GM21529 (cell line): ENCODE data around the gene CFAP65.

Source experiments
- ATAC-seq: cut with Tn5 transposase; IDR thresholded peaks from one replicate; pipeline ENCODE4 v1.9.1; 2021; ENCODE audit not compliant: unreplicated experiment

CFAP65 gene

GRCh38 chr2:219060821-219061791, 19.8 kb upstream of the CFAP65 start, which contains the start of gene IHH:
Gene IHH (minus strand): TSS chr2:219060921. CDS start chr2:219060467, 454 bp downstream.
- no peak for ATAC-seq

GRCh38 chr2:219059725-219060682, 18.7 kb upstream of the CFAP65 start:
- ATAC-seq = no peak

- ATAC-seq = no peak
Measured at GRCh38 chr2:219059375-219059724, 18.0 kb upstream of the CFAP65 start.

- ATAC-seq = no peak
Measured at GRCh38 chr2:219058541-219059374, 17.4 kb upstream of the CFAP65 start.

- peak; percentile 92 for ATAC-seq
Measured at GRCh38 chr2:219057709-219058540, 16.6 kb upstream of the CFAP65 start.

GRCh38 chr2:219056896-219057708, 15.8 kb upstream of the CFAP65 start:
- no peak for ATAC-seq

- no peak for ATAC-seq
Measured at GRCh38 chr2:219056176-219056895, 15.0 kb upstream of the CFAP65 start.

- ATAC-seq = no peak
Measured at GRCh38 chr2:219054956-219055903, 13.9 kb upstream of the CFAP65 start.

- ATAC-seq = no peak
Measured at GRCh38 chr2:219049282-219049681, 8.0 kb upstream of the CFAP65 start.

GRCh38 chr2:219045937-219046550, 4.7 kb upstream of the CFAP65 start:
- no peak for ATAC-seq

- no peak for ATAC-seq
Measured at GRCh38 chr2:219042750-219043149, 1.4 kb upstream of the CFAP65 start.

- ATAC-seq = no peak
Measured at GRCh38 chr2:219042157-219042556, 841 bp upstream of the CFAP65 start.

- no peak for ATAC-seq
Measured at GRCh38 chr2:219038600-219038999, 2.7 kb downstream of the CFAP65 start.

- ATAC-seq = no peak
Measured at GRCh38 chr2:219037783-219038499, 3.4 kb downstream of the CFAP65 start.

- ATAC-seq = no peak
Measured at GRCh38 chr2:219035942-219036341, 5.4 kb downstream of the CFAP65 start.

- ATAC-seq = no peak
Measured at GRCh38 chr2:219034823-219035222, 6.5 kb downstream of the CFAP65 start.
